ENCODE data around the gene GXYLT2. TPM values are rescaled to one million over a fixed set of nuclear protein-coding genes. Genes with fewer than 3 reads are reported as not detected.

The GXYLT2 gene
- total RNA-seq, 1 experiment from 2014 or later, result 4.8 TPM

- H3K4me3 Mint-ChIP-seq (ENCODE audit: unreplicated experiment), result no peak overlapping the region
- TF ChIP-seq CTCF (IDR thresholded peaks at IDR 0.05; ENCODE audit: insufficient read depth in 1 of 2, low read depth in 1 of 2, low read length in 1 of 2, severe bottlenecking in 1 of 2, unreplicated experiment in 1 of 2), result no peak
- ChIA-PET CTCF (no interaction called here), POLR2A (no interaction called here)
- no peaks in the 10 kb centered on the region for H3K27me3 Mint-ChIP-seq (ENCODE audit: insufficient read depth, unreplicated experiment)
- H3K36me3 ChIP-seq (ENCODE audit: control insufficient read depth, insufficient read depth, low read length), result 0 out of 2 replicates have a peak, but pooled peaks cover 1% of the 10 kb centered on the region
- peak overlapping the region; percentile 14 for H3K27ac Mint-ChIP-seq (ENCODE audit: unreplicated experiment)
- no peaks in the 10 kb centered on the region for H3K9me3 Mint-ChIP-seq (ENCODE audit: unreplicated experiment)
- H3K27me3 ChIP-seq (replicated peaks; ENCODE audit: control insufficient read depth, insufficient read depth, low read length), result no peaks in the 10 kb centered on the region
- peak; percentile 46 to 62 for DNase-seq
- no peaks in the 10 kb centered on the region for H3K9me3 ChIP-seq
- no peak overlapping the region for H3K4me3 ChIP-seq (ENCODE audit: low read depth, low read length)
- H3K4me1 Mint-ChIP-seq (ENCODE audit: low read depth, unreplicated experiment), result peaks cover 4% of the 10 kb centered on the region
- BruUV-seq (replicated peaks), result no TSS peak
- H3K4me1 ChIP-seq, result peaks cover 50% of the 10 kb centered on the region
- peaks cover 4% of the 10 kb centered on the region for H3K36me3 Mint-ChIP-seq (ENCODE audit: insufficient read depth, unreplicated experiment)
- intact Hi-C loops (cut with micrococcal nuclease; ENCODE audit: unreplicated experiment), result no loop called here
These were observed 69.5 kb downstream of the GXYLT2 start for GRCh38 chr3:72957297-72957696.

- no peak overlapping the region for H3K4me3 ChIP-seq (ENCODE audit: low read depth, low read length)
- Mint-ChIP-seq H3K27me3 (ENCODE audit: insufficient read depth, unreplicated experiment) (no peaks in the 10 kb centered on the region), H3K4me1 (ENCODE audit: low read depth, unreplicated experiment) (peaks cover 4% of the 10 kb centered on the region), H3K36me3 (ENCODE audit: insufficient read depth, unreplicated experiment) (peaks cover 4% of the 10 kb centered on the region), H3K9me3 (ENCODE audit: unreplicated experiment) (no peaks in the 10 kb centered on the region), H3K27ac (ENCODE audit: unreplicated experiment) (no peak overlapping the region), H3K4me3 (ENCODE audit: unreplicated experiment) (no peak overlapping the region)
- 0 out of 2 replicates have a peak, but pooled peaks cover 1% of the 10 kb centered on the region for H3K36me3 ChIP-seq (ENCODE audit: control insufficient read depth, insufficient read depth, low read length)
- no TSS peak for BruUV-seq (replicated peaks)
- intact Hi-C loops (cut with micrococcal nuclease; ENCODE audit: unreplicated experiment), result no loop called here
- DNase-seq, result no peak
- H3K9me3 ChIP-seq, result no peaks in the 10 kb centered on the region
- no peak for TF ChIP-seq CTCF (IDR thresholded peaks at IDR 0.05; ENCODE audit: insufficient read depth in 1 of 2, low read depth in 1 of 2, low read length in 1 of 2, severe bottlenecking in 1 of 2, unreplicated experiment in 1 of 2)
- H3K4me1 ChIP-seq, result peaks cover 35% of the 10 kb centered on the region
- H3K27me3 ChIP-seq (replicated peaks; ENCODE audit: control insufficient read depth, insufficient read depth, low read length), result no peaks in the 10 kb centered on the region
- CTCF ChIA-PET, result no interaction called here
- POLR2A ChIA-PET, result no interaction called here
These were observed 71.5 kb downstream of the GXYLT2 start for GRCh38 chr3:72959336-72959735.

- Histone ChIP-seq H3K4me3 (ENCODE audit: low read depth, low read length) (no peak overlapping the region), H3K9me3 (no peaks in the 10 kb centered on the region), H3K36me3 (ENCODE audit: control insufficient read depth, insufficient read depth, low read length) (0 out of 2 replicates have a peak, but pooled peaks cover 1% of the 10 kb centered on the region), H3K27me3 (replicated peaks; ENCODE audit: control insufficient read depth, insufficient read depth, low read length) (no peaks in the 10 kb centered on the region), H3K4me1 (peaks cover 23% of the 10 kb centered on the region)
- intact Hi-C loops (cut with micrococcal nuclease; ENCODE audit: unreplicated experiment), result no loop called here
- CTCF ChIA-PET, result interaction anchor here (0.5 kb wide), 1 partner anchor 37 kb away, joined by 3 read pairs; no protein-coding TSS in a partner anchor
- H3K36me3 Mint-ChIP-seq (ENCODE audit: insufficient read depth, unreplicated experiment), result peaks cover 4% of the 10 kb centered on the region
- BruUV-seq (replicated peaks), result no TSS peak
- H3K4me1 Mint-ChIP-seq (ENCODE audit: low read depth, unreplicated experiment), result no peaks in the 10 kb centered on the region
- no peak for DNase-seq
- H3K27ac Mint-ChIP-seq (ENCODE audit: unreplicated experiment), result no peak overlapping the region
- POLR2A ChIA-PET, result no interaction called here
- no peak for TF ChIP-seq CTCF (IDR thresholded peaks at IDR 0.05; ENCODE audit: insufficient read depth in 1 of 2, low read depth in 1 of 2, low read length in 1 of 2, severe bottlenecking in 1 of 2, unreplicated experiment in 1 of 2)
- H3K9me3 Mint-ChIP-seq (ENCODE audit: unreplicated experiment), result no peaks in the 10 kb centered on the region
- H3K27me3 Mint-ChIP-seq (ENCODE audit: insufficient read depth, unreplicated experiment), result no peaks in the 10 kb centered on the region
- no peak overlapping the region for H3K4me3 Mint-ChIP-seq (ENCODE audit: unreplicated experiment)
These were observed 73.1 kb downstream of the GXYLT2 start for GRCh38 chr3:72960812-72961518.

Measured in Caco-2 (cell line).